Glutamatergic neuron (in vitro differentiated cells): ENCODE results near the gene PRELP. TPM values are rescaled to one million over a fixed set of nuclear protein-coding genes. Genes with fewer than 3 reads are reported as not detected.

Experiments used
- DNase-seq: peaks from one replicate; pipeline ENCODE4 v3.0.0; 2022
- H3K27ac Mint-ChIP-seq: one replicate; pipeline ENCODE4 v1.8.0; 2020; ENCODE audit warnings: mild to moderate bottlenecking, mixed read lengths, inconsistent platforms; ENCODE audit not compliant: unreplicated experiment
- H3K27me3 Mint-ChIP-seq: one replicate; pipeline ENCODE4 v1.8.0; 2020; ENCODE audit warnings: mild to moderate bottlenecking, moderate library complexity, mixed read lengths, inconsistent platforms; ENCODE audit not compliant: unreplicated experiment
- H3K36me3 Mint-ChIP-seq: one replicate; pipeline ENCODE4 v1.8.0; 2020; ENCODE audit warnings: mild to moderate bottlenecking, mixed read lengths, inconsistent platforms; ENCODE audit not compliant: unreplicated experiment
- H3K4me1 Mint-ChIP-seq: one replicate; pipeline ENCODE4 v1.8.0; 2020; ENCODE audit warnings: mild to moderate bottlenecking, low read depth, mixed read lengths, inconsistent platforms; ENCODE audit not compliant: unreplicated experiment
- H3K4me3 Mint-ChIP-seq: one replicate; pipeline ENCODE4 v1.8.0; 2020; ENCODE audit warnings: mild to moderate bottlenecking, mixed read lengths, inconsistent platforms; ENCODE audit not compliant: unreplicated experiment
- H3K9me3 Mint-ChIP-seq: one replicate; pipeline ENCODE4 v1.8.0; 2020; ENCODE audit warnings: mild to moderate bottlenecking, moderate library complexity, mixed read lengths, inconsistent platforms; ENCODE audit not compliant: unreplicated experiment
- CTCF ChIP-seq: fragments of 200-600 bp; sonication (generic); IDR thresholded peaks from one replicate; pipeline ENCODE4 v1.5.0; 2021; ENCODE audit not compliant: partially characterized antibody, unreplicated experiment
- total RNA-seq: library from RNA; stranded (reverse); fragmentation: NEBNext Ultra II Directional; extraction: Animal tissue kit (Norgen Biotek cat#: 25700); gene quantifications from one replicate; pipeline ENCODE4 v1.2.1, GENCODE V29; 2021; ENCODE audit not compliant: unreplicated experiment

PRELP gene
- total RNA-seq, 1 donor from 2014 or later, result not detected

- Mint-ChIP-seq H3K4me3 (no peak overlapping the region), H3K36me3 (no peaks in the 10 kb centered on the region), H3K4me1 (peaks cover 13% of the 10 kb centered on the region), H3K9me3 (peaks cover 3% of the 10 kb centered on the region), H3K27ac (no peak overlapping the region), H3K27me3 (peaks cover 11% of the 10 kb centered on the region)
- DNase-seq, result no peak
- no peak for TF ChIP-seq CTCF
These were observed 48.5 kb downstream of the PRELP start for GRCh38 chr1:203524152-203524551.

- peaks cover 3% of the 10 kb centered on the region for H3K9me3 Mint-ChIP-seq
- no peak overlapping the region for H3K4me3 Mint-ChIP-seq
- TF ChIP-seq CTCF, result no peak
- no peak for DNase-seq
- peaks cover 13% of the 10 kb centered on the region for H3K4me1 Mint-ChIP-seq
- H3K36me3 Mint-ChIP-seq, result no peaks in the 10 kb centered on the region
- H3K27ac Mint-ChIP-seq, result no peak overlapping the region
- peaks cover 11% of the 10 kb centered on the region for H3K27me3 Mint-ChIP-seq
These were observed 49.2 kb downstream of the PRELP start for GRCh38 chr1:203524824-203525223.

DNA sequence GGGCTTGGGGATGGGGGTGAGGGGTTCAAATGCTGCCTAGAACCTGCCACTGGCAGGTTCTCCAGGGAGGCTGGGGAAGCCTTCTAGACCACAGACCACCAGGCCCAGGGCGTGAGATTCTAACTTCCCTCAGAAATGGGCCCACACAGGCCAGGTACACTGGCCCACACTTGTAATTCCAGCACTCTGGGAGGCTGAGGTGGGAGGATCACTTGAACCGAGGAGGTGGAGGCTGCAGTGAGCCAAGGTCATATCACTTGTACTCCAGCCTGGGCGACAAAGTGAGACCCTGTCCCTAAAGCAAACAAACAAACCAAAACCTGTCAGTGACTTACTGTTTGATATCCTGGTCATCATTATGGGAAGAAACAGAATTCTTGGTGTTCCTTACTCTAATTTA is 50.1 kb downstream of the PRELP start:
- DNase-seq, result no peak
- Mint-ChIP-seq H3K4me1 (peaks cover 13% of the 10 kb centered on the region), H3K9me3 (peaks cover 3% of the 10 kb centered on the region), H3K27me3 (peaks cover 7% of the 10 kb centered on the region), H3K4me3 (no peak overlapping the region), H3K36me3 (no peaks in the 10 kb centered on the region), H3K27ac (no peak overlapping the region)
- TF ChIP-seq CTCF, result no peak

DNA sequence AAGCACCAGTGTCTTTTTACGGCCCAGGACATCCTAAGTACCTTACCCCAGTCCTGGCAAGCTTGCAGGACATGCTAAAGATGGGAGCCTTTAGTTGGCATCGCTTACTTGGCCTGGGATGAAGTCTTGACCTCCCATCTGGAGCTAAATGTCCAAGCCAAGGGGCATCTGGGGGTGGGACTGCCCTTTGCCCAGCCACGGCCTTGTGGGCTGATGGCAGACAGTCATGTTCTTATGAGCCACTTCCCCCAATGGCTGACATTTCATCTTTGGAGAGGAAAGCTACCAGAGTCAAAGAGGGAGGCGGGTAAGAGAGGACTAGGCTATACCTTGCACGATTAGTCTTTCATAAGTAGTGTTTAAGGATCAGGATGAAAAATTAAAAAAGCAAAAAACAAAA is 50.5 kb downstream of the PRELP start:
- no peak overlapping the region for H3K27ac Mint-ChIP-seq
- no peak for DNase-seq
- no peak overlapping the region for H3K4me3 Mint-ChIP-seq
- peaks cover 13% of the 10 kb centered on the region for H3K4me1 Mint-ChIP-seq
- no peak for TF ChIP-seq CTCF
- H3K36me3 Mint-ChIP-seq, result no peaks in the 10 kb centered on the region
- peaks cover 4% of the 10 kb centered on the region for H3K27me3 Mint-ChIP-seq
- peaks cover 4% of the 10 kb centered on the region for H3K9me3 Mint-ChIP-seq

DNA sequence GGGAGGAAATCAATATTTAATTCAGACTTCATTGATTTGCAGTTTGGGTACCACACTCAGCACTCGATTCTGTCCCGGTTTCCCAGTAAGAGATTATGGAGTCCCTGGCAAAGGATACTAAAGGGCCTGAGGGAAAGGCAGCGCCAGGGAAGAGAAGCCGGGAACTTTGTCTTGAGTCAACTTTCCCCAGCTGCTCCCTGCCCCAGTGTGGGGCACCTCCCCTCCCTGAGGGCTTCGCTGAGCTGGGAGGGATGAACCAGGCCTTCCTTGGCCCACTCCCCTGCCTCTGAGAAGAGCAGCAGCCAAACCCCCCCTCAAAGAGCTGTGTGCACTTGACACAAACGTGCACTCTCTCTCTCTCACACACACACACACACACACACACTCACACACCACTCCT is 51.0 kb downstream of the PRELP start:
- Mint-ChIP-seq H3K27ac (no peak overlapping the region), H3K4me1 (peaks cover 11% of the 10 kb centered on the region), H3K4me3 (no peak overlapping the region), H3K9me3 (peaks cover 5% of the 10 kb centered on the region), H3K27me3 (peaks cover 4% of the 10 kb centered on the region), H3K36me3 (no peaks in the 10 kb centered on the region)
- no peak for DNase-seq
- no peak for TF ChIP-seq CTCF
